ENCODE data around the gene SYNGAP1. TPM values are rescaled to one million over a fixed set of nuclear protein-coding genes. Genes with fewer than 3 reads are reported as not detected.
A peak's percentile ranks its signal among the peaks of the same experiment; 100 is the strongest.
"Not testable (repeated sequence)": the region's sequence is repeated elsewhere in the genome, so short reads cannot be mapped to it uniquely, and the experiment has no call there.

SYNGAP1 gene
- total RNA-seq, 1 donor from 2014 or later = 48.6 TPM

DNA sequence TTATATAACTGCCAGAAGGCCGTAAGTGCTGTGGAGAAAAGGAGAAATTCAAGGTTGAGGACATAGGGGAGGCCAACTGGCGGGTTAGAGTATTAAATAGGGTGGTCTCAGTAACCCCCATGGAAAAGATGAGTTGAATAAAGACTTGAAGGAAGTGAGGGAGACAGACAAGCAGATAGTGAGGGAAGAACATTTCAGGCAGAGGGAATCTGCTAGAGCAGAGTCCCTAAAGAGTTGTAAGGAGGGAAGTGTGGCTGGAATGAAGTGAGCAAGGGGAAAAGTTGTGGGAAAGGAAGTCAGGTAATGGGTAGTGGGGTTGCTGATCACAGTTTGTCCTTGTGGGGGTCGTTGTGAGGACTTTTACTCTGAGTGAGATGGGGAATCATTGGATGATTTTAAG lies 26.9 kb upstream of the SYNGAP1 start:
- H3K9me3 Mint-ChIP-seq (ENCODE audit: unreplicated experiment) = no peaks in the 10 kb centered on the region
- TF ChIP-seq CTCF (IDR thresholded peaks at IDR 0.05; ENCODE audit: unreplicated experiment) = no peak

GRCh38 chr6:33397541-33397940 lies 22.3 kb upstream of the SYNGAP1 start:
- TF ChIP-seq CTCF (IDR thresholded peaks at IDR 0.05; ENCODE audit: unreplicated experiment) = no peak
- DNase-seq (ENCODE audit: low spot score) = no peak
- peaks cover 7% of the 10 kb centered on the region for H3K4me1 Mint-ChIP-seq (ENCODE audit: unreplicated experiment)
- H3K4me3 Mint-ChIP-seq (ENCODE audit: unreplicated experiment) = no peak overlapping the region
- peaks cover 2% of the 10 kb centered on the region for H3K27me3 Mint-ChIP-seq (ENCODE audit: unreplicated experiment)
- no peaks in the 10 kb centered on the region for H3K9me3 Mint-ChIP-seq (ENCODE audit: unreplicated experiment)
- no peak overlapping the region for H3K27ac Mint-ChIP-seq (ENCODE audit: unreplicated experiment)
- no peaks in the 10 kb centered on the region for H3K36me3 Mint-ChIP-seq (ENCODE audit: low read depth, unreplicated experiment)

More for the DNA sequence above, 26.9 kb upstream of the SYNGAP1 start:
- Mint-ChIP-seq H3K4me1 (ENCODE audit: unreplicated experiment) (peaks cover 18% of the 10 kb centered on the region), H3K27ac (ENCODE audit: unreplicated experiment) (peak overlapping the region; percentile 62), H3K36me3 (ENCODE audit: low read depth, unreplicated experiment) (no peaks in the 10 kb centered on the region), H3K27me3 (ENCODE audit: unreplicated experiment) (peaks cover 8% of the 10 kb centered on the region), H3K4me3 (ENCODE audit: unreplicated experiment) (peak overlapping the region; percentile 95)
- DNase-seq (ENCODE audit: low spot score) = no peak

DNA sequence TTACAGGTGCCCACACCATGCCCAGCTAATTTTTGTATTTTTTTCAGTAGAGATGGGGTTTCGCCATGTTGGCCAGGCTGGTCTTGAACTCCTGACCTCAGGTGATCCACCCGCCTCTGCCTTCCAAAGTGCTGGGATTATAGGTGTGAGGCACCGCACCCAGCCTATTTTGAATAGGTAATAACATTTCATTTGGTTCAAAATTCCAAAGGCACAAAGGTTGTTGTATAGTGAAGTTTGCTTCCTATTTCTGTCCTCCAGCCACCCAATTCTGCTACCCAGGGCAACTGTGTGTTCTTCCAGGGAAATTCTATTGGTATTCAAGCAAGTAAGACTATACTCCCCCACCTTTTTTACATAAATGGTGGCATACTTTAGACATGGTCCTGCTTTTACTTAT lies 21.3 kb upstream of the SYNGAP1 start:
- not testable (repeated sequence) for H3K36me3 Mint-ChIP-seq (ENCODE audit: low read depth, unreplicated experiment); H3K27ac Mint-ChIP-seq (ENCODE audit: unreplicated experiment); H3K27me3 Mint-ChIP-seq (ENCODE audit: unreplicated experiment); H3K4me1 Mint-ChIP-seq (ENCODE audit: unreplicated experiment); DNase-seq (ENCODE audit: low spot score); H3K9me3 Mint-ChIP-seq (ENCODE audit: unreplicated experiment); H3K4me3 Mint-ChIP-seq (ENCODE audit: unreplicated experiment)

- not testable (repeated sequence) for H3K36me3 Mint-ChIP-seq (ENCODE audit: low read depth, unreplicated experiment); H3K4me1 Mint-ChIP-seq (ENCODE audit: unreplicated experiment); DNase-seq (ENCODE audit: low spot score); H3K27me3 Mint-ChIP-seq (ENCODE audit: unreplicated experiment); H3K9me3 Mint-ChIP-seq (ENCODE audit: unreplicated experiment); H3K4me3 Mint-ChIP-seq (ENCODE audit: unreplicated experiment)
- peak overlapping the region; percentile 57 for H3K27ac Mint-ChIP-seq (ENCODE audit: unreplicated experiment)
These were observed 20.0 kb upstream of the SYNGAP1 start for GRCh38 chr6:33399881-33400280.

GRCh38 chr6:33404884-33405283 lies 15.0 kb upstream of the SYNGAP1 start:
- no peak for TF ChIP-seq CTCF (IDR thresholded peaks at IDR 0.05; ENCODE audit: unreplicated experiment)
- Mint-ChIP-seq H3K27ac (ENCODE audit: unreplicated experiment) (no peak overlapping the region), H3K27me3 (ENCODE audit: unreplicated experiment) (peaks cover 5% of the 10 kb centered on the region), H3K9me3 (ENCODE audit: unreplicated experiment) (no peaks in the 10 kb centered on the region), H3K4me1 (ENCODE audit: unreplicated experiment) (peaks cover 7% of the 10 kb centered on the region), H3K4me3 (ENCODE audit: unreplicated experiment) (peak overlapping the region; percentile 31), H3K36me3 (ENCODE audit: low read depth, unreplicated experiment) (peaks cover 15% of the 10 kb centered on the region)
- no peak for DNase-seq (ENCODE audit: low spot score)

DNA sequence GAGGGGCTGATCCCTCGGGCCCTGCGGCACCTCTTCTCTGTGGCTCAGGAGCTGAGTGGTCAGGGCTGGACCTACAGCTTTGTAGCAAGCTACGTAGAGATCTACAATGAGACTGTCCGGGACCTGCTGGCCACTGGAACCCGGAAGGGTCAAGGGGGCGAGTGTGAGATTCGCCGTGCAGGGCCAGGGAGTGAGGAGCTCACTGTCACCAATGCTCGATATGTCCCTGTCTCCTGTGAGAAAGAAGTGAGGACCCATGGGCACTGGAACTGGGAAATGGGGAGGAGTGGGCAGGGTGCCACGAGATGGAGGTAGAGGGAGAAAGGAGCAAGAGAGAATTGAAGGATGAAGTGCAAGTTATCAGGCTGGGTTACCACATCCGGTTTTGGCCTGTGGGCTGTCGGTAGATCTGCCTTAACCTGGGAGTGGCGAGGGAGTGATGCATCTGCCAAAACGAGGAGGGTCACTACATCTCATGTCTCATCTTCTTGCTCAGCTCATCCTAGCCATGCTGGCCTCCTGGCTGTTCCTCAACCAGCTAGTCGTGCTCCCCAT lies 14.4 kb upstream of the SYNGAP1 start:
- Mint-ChIP-seq H3K27me3 (ENCODE audit: unreplicated experiment) (peaks cover 8% of the 10 kb centered on the region), H3K36me3 (ENCODE audit: low read depth, unreplicated experiment) (peaks cover 15% of the 10 kb centered on the region), H3K27ac (ENCODE audit: unreplicated experiment) (no peak overlapping the region), H3K9me3 (ENCODE audit: unreplicated experiment) (no peaks in the 10 kb centered on the region), H3K4me1 (ENCODE audit: unreplicated experiment) (peaks cover 7% of the 10 kb centered on the region), H3K4me3 (ENCODE audit: unreplicated experiment) (no peak overlapping the region)
- DNase-seq (ENCODE audit: low spot score) = no peak
- TF ChIP-seq CTCF (IDR thresholded peaks at IDR 0.05; ENCODE audit: unreplicated experiment) = no peak
